ENCODE measurements around the gene BAD. TPM values are rescaled to one million over a fixed set of nuclear protein-coding genes. Genes with fewer than 3 reads are reported as not detected.

BAD gene
- total and polyA plus RNA-seq, 10 of the 15 experiments (the other 5 are each of a cell fraction or from before 2014, with no cell fraction given), result 1.5 to 67.2 (median 39.6) TPM

DNA sequence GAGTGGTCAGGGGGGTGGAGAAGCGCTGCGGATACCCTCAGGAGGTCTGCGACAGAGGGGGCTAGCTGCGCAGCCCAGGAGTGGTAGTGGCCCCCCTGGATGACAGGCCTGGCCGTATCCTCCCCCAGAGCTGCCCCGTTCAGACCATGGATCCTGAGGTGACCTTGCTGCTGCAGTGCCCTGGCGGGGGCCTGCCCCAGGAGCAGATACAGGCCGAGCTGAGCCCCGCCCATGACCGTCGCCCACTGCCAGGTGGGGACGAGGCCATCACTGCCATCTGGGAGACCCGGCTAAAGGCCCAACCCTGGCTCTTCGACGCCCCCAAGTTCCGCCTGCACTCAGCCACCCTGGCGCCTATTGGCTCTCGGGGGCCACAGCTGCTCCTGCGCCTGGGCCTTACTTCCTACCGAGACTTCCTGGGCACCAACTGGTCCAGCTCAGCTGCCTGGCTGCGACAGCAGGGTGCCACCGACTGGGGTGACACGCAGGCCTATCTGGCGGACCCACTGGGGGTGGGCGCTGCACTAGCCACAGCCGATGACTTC, 57.9 kb downstream of the BAD start (continued):
- TF ChIP-seq SIN3A (IDR thresholded peaks at IDR 0.05; ENCODE audit: low read depth, low read length) (peak; percentile 67; the same call in 1 of the 2 replicates), BRCA1 (IDR thresholded peaks at IDR 0.05; ENCODE audit: low read depth, low read length) (no peak), FOS (IDR thresholded peaks at IDR 0.05; ENCODE audit: borderline replicate concordance, extremely low read depth, insufficient read length) (no peak), WRNIP1 (IDR thresholded peaks at IDR 0.05; ENCODE audit: borderline replicate concordance, low read depth, low read length) (no peak), BHLHE40 (IDR thresholded peaks at IDR 0.05; ENCODE audit: borderline replicate concordance in 1 of 2, low read depth in 2 of 2, low read length in 1 of 2) (0 out of 4 replicates have a peak, but pooled peaks of 1 of the 2 experiments have one; percentile 19), GATAD2B (conservative IDR thresholded peaks at IDR 0.05; ENCODE audit: low read depth) (peak; percentile 38; the same call in 1 of the 2 replicates), SMAD5 (IDR thresholded peaks at IDR 0.05; ENCODE audit: low read depth) (peak; percentile 27; the same call in 1 of the 2 replicates), NBN (IDR thresholded peaks at IDR 0.05) (0 out of 2 replicates have a peak, but pooled peaks have one; percentile 28), KAT2A (conservative IDR thresholded peaks at IDR 0.05; ENCODE audit: control insufficient read depth, low read depth, low read length) (no peak), MXI1 (IDR thresholded peaks at IDR 0.05; ENCODE audit: low read depth, low read length) (peak; percentile 57), TCF3 (IDR thresholded peaks at IDR 0.05; ENCODE audit: borderline replicate concordance, insufficient read depth, low read depth, low read length) (no peak), ZSCAN29 (IDR thresholded peaks at IDR 0.05) (no peak), SUZ12 (IDR thresholded peaks at IDR 0.05; ENCODE audit: unreplicated experiment) (no peak), FOXM1 (IDR thresholded peaks at IDR 0.05; ENCODE audit: low read depth, low read length) (no peak), ESRRA (IDR thresholded peaks at IDR 0.05; ENCODE audit: low read length) (no peak)
- TF ChIP-seq, protein P1, sequence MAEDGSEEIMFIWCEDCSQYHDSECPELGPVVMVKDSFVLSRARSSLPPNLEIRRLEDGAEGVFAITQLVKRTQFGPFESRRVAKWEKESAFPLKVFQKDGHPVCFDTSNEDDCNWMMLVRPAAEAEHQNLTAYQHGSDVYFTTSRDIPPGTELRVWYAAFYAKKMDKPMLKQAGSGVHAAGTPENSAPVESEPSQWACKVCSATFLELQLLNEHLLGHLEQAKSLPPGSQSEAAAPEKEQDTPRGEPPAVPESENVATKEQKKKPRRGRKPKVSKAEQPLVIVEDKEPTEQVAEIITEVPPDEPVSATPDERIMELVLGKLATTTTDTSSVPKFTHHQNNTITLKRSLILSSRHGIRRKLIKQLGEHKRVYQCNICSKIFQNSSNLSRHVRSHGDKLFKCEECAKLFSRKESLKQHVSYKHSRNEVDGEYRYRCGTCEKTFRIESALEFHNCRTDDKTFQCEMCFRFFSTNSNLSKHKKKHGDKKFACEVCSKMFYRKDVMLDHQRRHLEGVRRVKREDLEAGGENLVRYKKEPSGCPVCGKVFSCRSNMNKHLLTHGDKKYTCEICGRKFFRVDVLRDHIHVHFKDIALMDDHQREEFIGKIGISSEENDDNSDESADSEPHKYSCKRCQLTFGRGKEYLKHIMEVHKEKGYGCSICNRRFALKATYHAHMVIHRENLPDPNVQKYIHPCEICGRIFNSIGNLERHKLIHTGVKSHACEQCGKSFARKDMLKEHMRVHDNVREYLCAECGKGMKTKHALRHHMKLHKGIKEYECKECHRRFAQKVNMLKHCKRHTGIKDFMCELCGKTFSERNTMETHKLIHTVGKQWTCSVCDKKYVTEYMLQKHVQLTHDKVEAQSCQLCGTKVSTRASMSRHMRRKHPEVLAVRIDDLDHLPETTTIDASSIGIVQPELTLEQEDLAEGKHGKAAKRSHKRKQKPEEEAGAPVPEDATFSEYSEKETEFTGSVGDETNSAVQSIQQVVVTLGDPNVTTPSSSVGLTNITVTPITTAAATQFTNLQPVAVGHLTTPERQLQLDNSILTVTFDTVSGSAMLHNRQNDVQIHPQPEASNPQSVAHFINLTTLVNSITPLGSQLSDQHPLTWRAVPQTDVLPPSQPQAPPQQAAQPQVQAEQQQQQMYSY (CRISPR knock-in tag; IDR thresholded peaks at IDR 0.05), result no peak
- TF ChIP-seq, protein P2, sequence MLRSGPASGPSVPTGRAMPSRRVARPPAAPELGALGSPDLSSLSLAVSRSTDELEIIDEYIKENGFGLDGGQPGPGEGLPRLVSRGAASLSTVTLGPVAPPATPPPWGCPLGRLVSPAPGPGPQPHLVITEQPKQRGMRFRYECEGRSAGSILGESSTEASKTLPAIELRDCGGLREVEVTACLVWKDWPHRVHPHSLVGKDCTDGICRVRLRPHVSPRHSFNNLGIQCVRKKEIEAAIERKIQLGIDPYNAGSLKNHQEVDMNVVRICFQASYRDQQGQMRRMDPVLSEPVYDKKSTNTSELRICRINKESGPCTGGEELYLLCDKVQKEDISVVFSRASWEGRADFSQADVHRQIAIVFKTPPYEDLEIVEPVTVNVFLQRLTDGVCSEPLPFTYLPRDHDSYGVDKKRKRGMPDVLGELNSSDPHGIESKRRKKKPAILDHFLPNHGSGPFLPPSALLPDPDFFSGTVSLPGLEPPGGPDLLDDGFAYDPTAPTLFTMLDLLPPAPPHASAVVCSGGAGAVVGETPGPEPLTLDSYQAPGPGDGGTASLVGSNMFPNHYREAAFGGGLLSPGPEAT (IDR thresholded peaks at IDR 0.05; ENCODE audit: low read depth), result no peak
- TF ChIP-seq, protein P3, sequence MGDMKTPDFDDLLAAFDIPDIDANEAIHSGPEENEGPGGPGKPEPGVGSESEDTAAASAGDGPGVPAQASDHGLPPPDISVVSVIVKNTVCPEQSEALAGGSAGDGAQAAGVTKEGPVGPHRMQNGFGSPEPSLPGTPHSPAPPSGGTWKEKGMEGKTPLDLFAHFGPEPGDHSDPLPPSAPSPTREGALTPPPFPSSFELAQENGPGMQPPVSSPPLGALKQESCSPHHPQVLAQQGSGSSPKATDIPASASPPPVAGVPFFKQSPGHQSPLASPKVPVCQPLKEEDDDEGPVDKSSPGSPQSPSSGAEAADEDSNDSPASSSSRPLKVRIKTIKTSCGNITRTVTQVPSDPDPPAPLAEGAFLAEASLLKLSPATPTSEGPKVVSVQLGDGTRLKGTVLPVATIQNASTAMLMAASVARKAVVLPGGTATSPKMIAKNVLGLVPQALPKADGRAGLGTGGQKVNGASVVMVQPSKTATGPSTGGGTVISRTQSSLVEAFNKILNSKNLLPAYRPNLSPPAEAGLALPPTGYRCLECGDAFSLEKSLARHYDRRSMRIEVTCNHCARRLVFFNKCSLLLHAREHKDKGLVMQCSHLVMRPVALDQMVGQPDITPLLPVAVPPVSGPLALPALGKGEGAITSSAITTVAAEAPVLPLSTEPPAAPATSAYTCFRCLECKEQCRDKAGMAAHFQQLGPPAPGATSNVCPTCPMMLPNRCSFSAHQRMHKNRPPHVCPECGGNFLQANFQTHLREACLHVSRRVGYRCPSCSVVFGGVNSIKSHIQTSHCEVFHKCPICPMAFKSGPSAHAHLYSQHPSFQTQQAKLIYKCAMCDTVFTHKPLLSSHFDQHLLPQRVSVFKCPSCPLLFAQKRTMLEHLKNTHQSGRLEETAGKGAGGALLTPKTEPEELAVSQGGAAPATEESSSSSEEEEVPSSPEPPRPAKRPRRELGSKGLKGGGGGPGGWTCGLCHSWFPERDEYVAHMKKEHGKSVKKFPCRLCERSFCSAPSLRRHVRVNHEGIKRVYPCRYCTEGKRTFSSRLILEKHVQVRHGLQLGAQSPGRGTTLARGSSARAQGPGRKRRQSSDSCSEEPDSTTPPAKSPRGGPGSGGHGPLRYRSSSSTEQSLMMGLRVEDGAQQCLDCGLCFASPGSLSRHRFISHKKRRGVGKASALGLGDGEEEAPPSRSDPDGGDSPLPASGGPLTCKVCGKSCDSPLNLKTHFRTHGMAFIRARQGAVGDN (IDR thresholded peaks at IDR 0.05), result peak; percentile 73
- TF ChIP-seq, protein P4, sequence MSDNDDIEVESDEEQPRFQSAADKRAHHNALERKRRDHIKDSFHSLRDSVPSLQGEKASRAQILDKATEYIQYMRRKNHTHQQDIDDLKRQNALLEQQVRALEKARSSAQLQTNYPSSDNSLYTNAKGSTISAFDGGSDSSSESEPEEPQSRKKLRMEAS (IDR thresholded peaks at IDR 0.05; ENCODE audit: low read depth, low read length), result peak; percentile 29; the same call in 1 of the 2 replicates
- TF ChIP-seq, protein P5, sequence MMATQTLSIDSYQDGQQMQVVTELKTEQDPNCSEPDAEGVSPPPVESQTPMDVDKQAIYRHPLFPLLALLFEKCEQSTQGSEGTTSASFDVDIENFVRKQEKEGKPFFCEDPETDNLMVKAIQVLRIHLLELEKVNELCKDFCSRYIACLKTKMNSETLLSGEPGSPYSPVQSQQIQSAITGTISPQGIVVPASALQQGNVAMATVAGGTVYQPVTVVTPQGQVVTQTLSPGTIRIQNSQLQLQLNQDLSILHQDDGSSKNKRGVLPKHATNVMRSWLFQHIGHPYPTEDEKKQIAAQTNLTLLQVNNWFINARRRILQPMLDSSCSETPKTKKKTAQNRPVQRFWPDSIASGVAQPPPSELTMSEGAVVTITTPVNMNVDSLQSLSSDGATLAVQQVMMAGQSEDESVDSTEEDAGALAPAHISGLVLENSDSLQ (IDR thresholded peaks at IDR 0.05), result no peak
